Measurements from ENCODE around the gene NBAS. TPM values are rescaled to one million over a fixed set of nuclear protein-coding genes. Genes with fewer than 3 reads are reported as not detected.

NBAS gene
- total RNA-seq, 4 donors from 2014 or later, result 27.3 to 43.6 (median 28.4) TPM

- intact Hi-C loops (cut with DNase I; ENCODE audit: low total_unique reads) (no loop called here), in situ Hi-C loops (cut with MboI; ENCODE audit: low sequenced_read_pairs in 4 of 4) (no loop called here)
- H3K4me1 ChIP-seq, result no peaks in the 10 kb centered on the region
- no peaks in the 10 kb centered on the region for H3K9me3 ChIP-seq
- no peak for DNase-seq
- no peak overlapping the region for H3K4me3 ChIP-seq
- ATAC-seq, result no peak
- H3K27ac ChIP-seq, result no peak overlapping the region
- no peaks in the 10 kb centered on the region for H3K27me3 ChIP-seq
- peaks cover 0 to 7% of the 10 kb centered on the region in 2 donors for H3K36me3 ChIP-seq
- TF ChIP-seq CTCF (IDR thresholded peaks at IDR 0.05 in 4 of 5, conservative IDR thresholded peaks at IDR 0.05 in 1 of 5) (no peak), POLR2A (IDR thresholded peaks at IDR 0.05) (no peak)
Observed at GRCh38 chr2:15426606-15427005, 134.5 kb downstream of the NBAS start.

GRCh38 chr2:15425712-15426111, 135.4 kb downstream of the NBAS start:
- Histone ChIP-seq H3K4me3 (no peak overlapping the region), H3K27me3 (no peaks in the 10 kb centered on the region), H3K4me1 (no peaks in the 10 kb centered on the region), H3K36me3 (peaks cover 0 to 7% of the 10 kb centered on the region in 2 donors), H3K27ac (no peak overlapping the region), H3K9me3 (no peaks in the 10 kb centered on the region)
- no peak for DNase-seq
- TF ChIP-seq POLR2A (IDR thresholded peaks at IDR 0.05) (no peak), CTCF (IDR thresholded peaks at IDR 0.05 in 4 of 5, conservative IDR thresholded peaks at IDR 0.05 in 1 of 5) (no peak)
- ATAC-seq, result no peak
- intact Hi-C loops (cut with DNase I; ENCODE audit: low total_unique reads), result no loop called here
- in situ Hi-C loops (cut with MboI; ENCODE audit: low sequenced_read_pairs in 4 of 4), result no loop called here

- no peak for DNase-seq
- Histone ChIP-seq H3K4me3 (no peak overlapping the region), H3K9me3 (no peaks in the 10 kb centered on the region), H3K36me3 (peaks cover 0 to 7% of the 10 kb centered on the region in 2 donors), H3K27me3 (no peaks in the 10 kb centered on the region), H3K4me1 (no peaks in the 10 kb centered on the region), H3K27ac (no peak overlapping the region)
- no peak for ATAC-seq
- in situ Hi-C loops (cut with MboI; ENCODE audit: low sequenced_read_pairs in 4 of 4), result no loop called here
- no peak for TF ChIP-seq CTCF (IDR thresholded peaks at IDR 0.05 in 4 of 5, conservative IDR thresholded peaks at IDR 0.05 in 1 of 5)
- TF ChIP-seq POLR2A (IDR thresholded peaks at IDR 0.05), result no peak
- intact Hi-C loops (cut with DNase I; ENCODE audit: low total_unique reads), result no loop called here
Observed at GRCh38 chr2:15421753-15422152, 139.4 kb downstream of the NBAS start.

- H3K9me3 ChIP-seq, result no peaks in the 10 kb centered on the region
- H3K4me3 ChIP-seq, result no peak overlapping the region
- intact Hi-C loops (cut with DNase I; ENCODE audit: low total_unique reads), result no loop called here
- H3K27ac ChIP-seq, result no peak overlapping the region
- no peak for DNase-seq
- in situ Hi-C loops (cut with MboI; ENCODE audit: low sequenced_read_pairs in 4 of 4), result no loop called here
- H3K27me3 ChIP-seq, result no peaks in the 10 kb centered on the region
- ATAC-seq, result no peak
- TF ChIP-seq CTCF (IDR thresholded peaks at IDR 0.05 in 4 of 5, conservative IDR thresholded peaks at IDR 0.05 in 1 of 5) (no peak), POLR2A (IDR thresholded peaks at IDR 0.05) (no peak)
- peaks cover 7% of the 10 kb centered on the region in 2 donors for H3K4me1 ChIP-seq
- no peaks in the 10 kb centered on the region for H3K36me3 ChIP-seq
Observed at GRCh38 chr2:15415748-15416147, 145.4 kb downstream of the NBAS start.

GRCh38 chr2:15412779-15413178, 148.4 kb downstream of the NBAS start:
- Histone ChIP-seq H3K4me1 (peaks cover 7% of the 10 kb centered on the region in 2 donors), H3K36me3 (no peaks in the 10 kb centered on the region), H3K4me3 (no peak overlapping the region), H3K27ac (no peak overlapping the region), H3K27me3 (no peaks in the 10 kb centered on the region), H3K9me3 (no peaks in the 10 kb centered on the region)
- no peak for TF ChIP-seq POLR2A (IDR thresholded peaks at IDR 0.05)
- intact Hi-C loops (cut with DNase I; ENCODE audit: low total_unique reads) (no loop called here), in situ Hi-C loops (cut with MboI; ENCODE audit: low sequenced_read_pairs in 4 of 4) (no loop called here)
- DNase-seq (no peak), ATAC-seq (no peak)
